Activated CD8-positive, alpha-beta memory T cell treated with anti-CD3 and anti-CD28 coated beads, Interleukin-2, amount 50 U/mL, for 1 hour (primary cell): ENCODE measurements around the gene CYB561D1.

Experiments
- DNase-seq: peaks from one replicate; pipeline ENCODE4 v3.0.0-alpha.2; 2020; ENCODE audit errors: extremely low read depth

CYB561D1 gene

GRCh38 chr1:109499661-109500536 is 6.0 kb downstream of the CYB561D1 start:
- DNase-seq, result no peak

- DNase-seq, result no peak
Observed at GRCh38 chr1:109500941-109501381, 7.1 kb downstream of the CYB561D1 start.

GRCh38 chr1:109501644-109502363 is 7.9 kb downstream of the CYB561D1 start:
- DNase-seq, result no peak

GRCh38 chr1:109502364-109502851 is 8.5 kb downstream of the CYB561D1 start:
- DNase-seq, result no peak

- no peak for DNase-seq
Observed at GRCh38 chr1:109503935-109504334, 10.0 kb downstream of the CYB561D1 start.

GRCh38 chr1:109504974-109505373 is 11.1 kb downstream of the CYB561D1 start:
- DNase-seq, result no peak

GRCh38 chr1:109508001-109508872 is 14.3 kb downstream of the CYB561D1 start:
- DNase-seq, result no peak

- no peak for DNase-seq
Observed at GRCh38 chr1:109508873-109509175, 14.9 kb downstream of the CYB561D1 start.

GRCh38 chr1:109509176-109510134 is 15.6 kb downstream of the CYB561D1 start, which contains the start of gene AMIGO1:
AMIGO1 (minus strand) TSS chr1:109509727; CDS start chr1:109508912, 815 bp downstream.
- DNase-seq, result no peak

- DNase-seq, result no peak
Observed at GRCh38 chr1:109513110-109513710, 19.3 kb downstream of the CYB561D1 start.

- no peak for DNase-seq
Observed at GRCh38 chr1:109514846-109515245, 21.0 kb downstream of the CYB561D1 start.

GRCh38 chr1:109516872-109517271 is 23.0 kb downstream of the CYB561D1 start:
- no peak for DNase-seq

GRCh38 chr1:109517337-109517736 is 23.4 kb downstream of the CYB561D1 start:
- DNase-seq, result no peak

GRCh38 chr1:109521002-109521951 is 27.4 kb downstream of the CYB561D1 start:
- DNase-seq, result no peak

GRCh38 chr1:109522026-109522425 is 28.1 kb downstream of the CYB561D1 start:
- no peak for DNase-seq

GRCh38 chr1:109523706-109524105 is 29.8 kb downstream of the CYB561D1 start:
- DNase-seq, result no peak

- DNase-seq, result no peak
Observed at GRCh38 chr1:109527098-109527811, 33.4 kb downstream of the CYB561D1 start.
